Heart left ventricle (tissue), 16 donors: Measurements from ENCODE around the gene ARV1. TPM values are rescaled to one million over a fixed set of nuclear protein-coding genes. Genes with fewer than 3 reads are reported as not detected.
A peak's percentile ranks its signal among the peaks of the same experiment; 100 is the strongest.
"Not testable (repeated sequence)": the region's sequence is repeated elsewhere in the genome, so short reads cannot be mapped to it uniquely, and the experiment has no call there.

ENCODE experiments used
- ATAC-seq, 4 donors: fragments of 200-7000 bp; cut with Tn5 transposase; one replicate each; pipeline ENCODE4 v1.9.1; 2020 to 2022; ENCODE audit warnings: moderate library complexity in 4 of 4, mild to moderate bottlenecking in 3 of 4, moderate number of reproducible peaks in 1 of 4
- DNase-seq, 5 donors: peaks; one replicate each; pipeline ENCODE4 v3.0.0-alpha.2; 2020
- H3K27ac ChIP-seq, 12 donors: fragments of 200-600 bp; sonication (generic) in 4 of 12; one replicate each; pipeline versions ENCODE4 v1.5.0 to v1.8.0; 2016 to 2022; ENCODE audit warnings: mild to moderate bottlenecking in 2 of 12
- H3K27me3 ChIP-seq, 9 donors: fragments of 200-600 bp; sonication (generic) in 2 of 9; one replicate each; pipeline versions ENCODE4 v1.5.1 to v1.8.0; 2016 to 2022; ENCODE audit warnings: mild to moderate bottlenecking in 3 of 9
- H3K36me3 ChIP-seq, 9 donors: fragments of 200-600 bp; sonication (generic) in 2 of 9; one replicate each; pipeline versions ENCODE4 v1.5.0 to v1.8.0; 2018 to 2022; ENCODE audit warnings: mild to moderate bottlenecking in 2 of 9
- H3K4me1 ChIP-seq, 12 donors: fragments of 200-600 bp; sonication (generic) in 4 of 12; one replicate each; pipeline versions ENCODE4 v1.5.0 to v1.8.0; 2016 to 2022; ENCODE audit warnings: mild to moderate bottlenecking in 3 of 12
- H3K4me3 ChIP-seq, 12 donors: fragments of 200-600 bp; sonication (generic) in 4 of 12; one replicate each; pipeline versions ENCODE4 v1.5.0 to v1.8.0; 2017 to 2022; ENCODE audit warnings: mild to moderate bottlenecking in 9 of 12, moderate library complexity in 4 of 12
- H3K9me3 ChIP-seq, 12 donors: fragments of 200-600 bp; sonication (generic) in 4 of 12; one replicate each; pipeline versions ENCODE4 v1.5.0 to v1.8.0; 2016 to 2022; ENCODE audit warnings: mild to moderate bottlenecking in 1 of 12
- POLR2A ChIP-seq, 2 donors: fragments of 450-650 bp; IDR thresholded peaks; one replicate each; pipeline ENCODE4 v1.6.1; 2017; ENCODE audit warnings: antibody characterized with exemption in 2 of 2, mild to moderate bottlenecking in 2 of 2, moderate library complexity in 2 of 2
- WGBS, 4 donors: extraction: QIAGEN DNeasy Blood & Tissue Kit in 2 of 4; methylation state at CpG; one replicate each; pipeline versions ENCODE4 v1.1.5 to v1.1.7; 2013 to 2018; 5-methylcytosine and 5-hydroxymethylcytosine counted together
- intact Hi-C, 10 donors: fragments of 100-400 bp; cut with DNase I; formaldehyde crosslinking; loops; one replicate each; pipeline versions ENCODE4 v1.11.1 to v1.14.2; 2022
- polyA plus RNA-seq, 2 donors: library from polyadenylated mRNA; stranded (reverse); fragments of 200-250 nt; gene quantifications; one replicate each; pipeline ENCODE4 v1.2.3, GENCODE V29; 2013
- total RNA-seq, 9 donors: library from RNA; depleted of rRNA in 2 of 9; stranded (reverse); fragments of >200 nt in 2 of 9; fragmentation: NEBNext Ultra II Directional in 3 of 9; extraction: Animal tissue kit (Norgen Biotek cat#: 25700) in 3 of 9; gene quantifications; one replicate each; pipeline versions ENCODE4 v1.1.0 to v1.2.4, GENCODE V29; 2016 to 2023
- TF ChIP-seq, protein P1 (sequence below), 12 donors: fragments of 200-600 bp; sonication (generic) in 4 of 12; IDR thresholded peaks; one replicate each; pipeline versions ENCODE4 v1.5.0 to v1.8.0; 2018 to 2022; ENCODE audit warnings: antibody characterized with exemption in 12 of 12, mild to moderate bottlenecking in 5 of 12
- donor health status: ischemic (EF 13 %, LVEDD 7.1; RV severe dilation, severe dysfunction).
- donor health status: healthy with polysubstance abuse.
- donor health status: DM: no; HTN: yes; CAD: no.
- donor health status: DM: no; HTN: no; CAD: no.
- donor health status: ischemic (EF 25% LVEDD 6.9; RV normal size, moderate dysfunction).
- donor health status: ischemic (EF 25% LVEDD 5.7; RV mildly dilated, moderate dysfunction).
- donor health status: healthy.
- donor health status: DM: yes; HTN: yes; CAD: no.
- donor health status: ischemic (EF 35%, LVEDD 5.7; RV mildly dilated, moderate dysfunction).
- donor health status: nonischemic (EF 11% LVEDD 7.7; RV severe dilation, severe dysfunction).
- donor health status: DM: yes; HTN: yes; CAD: no.
- donor health status: PGD.
- donor health status: ischemic (EF 29% LVEDD 5.4; RV normal size, mild dysfunction).
- donor health status: nonischemic (EF 23%, LVEDD 6.1; RV moderate dilation, normal function).

Gene ARV1
- total and polyA plus RNA-seq, 11 donors, result 16.3 to 49.7 (median 23.0) TPM

DNA sequence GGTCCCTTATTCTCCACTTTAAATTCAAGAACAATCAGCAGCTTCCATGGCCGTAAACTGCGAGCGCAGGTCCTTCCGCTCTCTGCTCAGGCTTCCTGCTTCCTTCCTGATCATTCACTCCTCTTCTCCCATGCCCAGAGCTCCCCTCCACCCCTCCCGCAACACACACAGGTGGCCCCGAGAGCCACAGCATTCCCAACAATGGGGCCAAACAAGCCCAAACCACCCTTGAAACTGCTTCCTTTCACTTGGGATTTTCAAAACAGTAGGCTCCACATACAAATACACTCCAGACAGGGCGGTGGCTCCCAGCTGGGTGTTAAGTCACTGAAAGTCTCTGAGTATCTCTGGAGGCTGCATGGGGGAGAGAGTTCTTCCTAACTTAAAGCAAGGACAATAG lies 49.8 kb downstream of the ARV1 start:
- H3K27ac ChIP-seq, result peak overlapping the region in 10 of 12 donors; percentile 8 to 59 (median 36)
- peaks cover 0 to 24% (median 0%) of the 10 kb centered on the region in 12 donors for H3K4me1 ChIP-seq
- H3K36me3 ChIP-seq, result no peaks in the 10 kb centered on the region
- no peaks in the 10 kb centered on the region for H3K27me3 ChIP-seq
- no peaks in the 10 kb centered on the region for H3K9me3 ChIP-seq
- H3K4me3 ChIP-seq, result peak overlapping the region in 6 of 12 donors; percentile 6 to 28 (median 12)
- 55 to 67% (median 60%) methylated on average over 7 of the region's 7 CpGs for WGBS, 4 donors
- TF ChIP-seq, protein P1, sequence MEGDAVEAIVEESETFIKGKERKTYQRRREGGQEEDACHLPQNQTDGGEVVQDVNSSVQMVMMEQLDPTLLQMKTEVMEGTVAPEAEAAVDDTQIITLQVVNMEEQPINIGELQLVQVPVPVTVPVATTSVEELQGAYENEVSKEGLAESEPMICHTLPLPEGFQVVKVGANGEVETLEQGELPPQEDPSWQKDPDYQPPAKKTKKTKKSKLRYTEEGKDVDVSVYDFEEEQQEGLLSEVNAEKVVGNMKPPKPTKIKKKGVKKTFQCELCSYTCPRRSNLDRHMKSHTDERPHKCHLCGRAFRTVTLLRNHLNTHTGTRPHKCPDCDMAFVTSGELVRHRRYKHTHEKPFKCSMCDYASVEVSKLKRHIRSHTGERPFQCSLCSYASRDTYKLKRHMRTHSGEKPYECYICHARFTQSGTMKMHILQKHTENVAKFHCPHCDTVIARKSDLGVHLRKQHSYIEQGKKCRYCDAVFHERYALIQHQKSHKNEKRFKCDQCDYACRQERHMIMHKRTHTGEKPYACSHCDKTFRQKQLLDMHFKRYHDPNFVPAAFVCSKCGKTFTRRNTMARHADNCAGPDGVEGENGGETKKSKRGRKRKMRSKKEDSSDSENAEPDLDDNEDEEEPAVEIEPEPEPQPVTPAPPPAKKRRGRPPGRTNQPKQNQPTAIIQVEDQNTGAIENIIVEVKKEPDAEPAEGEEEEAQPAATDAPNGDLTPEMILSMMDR (IDR thresholded peaks at IDR 0.05), result no peak
- no peak for TF ChIP-seq POLR2A (IDR thresholded peaks at IDR 0.05)
- ATAC-seq (peak; percentile 37 to 85 (median 50)), DNase-seq (peak in 3 of 5 donors; percentile 25 to 38 (median 35))
- intact Hi-C loops, result loop anchor here in 1 of 10 donors (10.0 kb wide), 1 partner anchor 46 kb away; no protein-coding TSS in a partner anchor

DNA sequence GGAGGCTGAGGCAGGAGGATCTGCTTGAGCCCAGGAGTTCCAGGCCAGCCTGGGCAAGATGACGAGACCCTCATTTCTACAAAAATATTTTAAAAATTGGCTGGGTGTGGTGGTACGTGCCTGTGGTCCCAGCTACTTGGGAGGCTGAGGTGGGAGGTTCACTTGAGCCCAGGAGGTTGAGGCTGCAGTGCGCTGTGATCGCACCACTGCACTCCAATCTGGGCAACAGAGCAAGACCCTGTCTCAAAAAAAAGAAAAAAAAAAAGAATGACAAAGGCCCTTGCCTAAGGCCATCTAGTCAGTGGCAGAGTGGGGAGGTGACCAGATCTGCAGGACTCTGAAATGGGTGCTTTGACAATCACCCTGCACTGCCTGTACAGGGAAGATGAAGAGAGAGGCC lies 50.4 kb downstream of the ARV1 start:
- intact Hi-C loops, result loop anchor here in 1 of 10 donors (10.0 kb wide), 1 partner anchor 46 kb away; no protein-coding TSS in a partner anchor

DNA sequence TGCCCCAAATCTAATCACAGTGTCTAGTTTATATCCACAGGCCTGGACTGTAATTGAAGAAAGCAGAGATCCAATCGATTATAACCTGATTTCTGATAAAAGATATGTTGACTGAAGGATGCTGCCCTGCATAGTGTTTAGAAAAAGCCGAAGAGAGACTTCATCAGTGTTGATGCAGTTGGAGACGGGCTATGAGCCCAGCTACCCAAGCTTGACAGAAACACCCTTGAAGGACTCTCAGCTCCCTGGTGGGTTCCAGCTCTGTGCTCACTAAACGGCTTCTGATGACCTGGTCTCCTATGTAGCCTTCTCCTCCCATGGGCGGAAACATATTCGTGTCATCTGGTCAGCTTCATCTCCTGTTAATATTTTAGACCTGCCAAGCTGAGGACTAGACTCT lies 50.9 kb downstream of the ARV1 start:
- no peaks in the 10 kb centered on the region for H3K27me3 ChIP-seq
- H3K4me3 ChIP-seq, result no peak overlapping the region
- ATAC-seq (no peak), DNase-seq (no peak)
- TF ChIP-seq POLR2A (IDR thresholded peaks at IDR 0.05), result no peak
- TF ChIP-seq, protein P1 (IDR thresholded peaks at IDR 0.05), result no peak
- intact Hi-C loops, result loop anchor here in 1 of 10 donors (10.0 kb wide), 1 partner anchor 45 kb away; no protein-coding TSS in a partner anchor
- WGBS, 4 donors, result 82 to 88% (median 87%) methylated on average over 6 of the region's 6 CpGs
- no peaks in the 10 kb centered on the region for H3K9me3 ChIP-seq
- peak overlapping the region in 1 of 12 donors; percentile 17 for H3K27ac ChIP-seq
- H3K36me3 ChIP-seq, result no peaks in the 10 kb centered on the region
- H3K4me1 ChIP-seq, result peaks cover 0 to 24% (median 0%) of the 10 kb centered on the region in 12 donors

More for the DNA sequence above, 50.4 kb downstream of the ARV1 start:
- not testable (repeated sequence) for ATAC-seq, H3K27me3 ChIP-seq, H3K36me3 ChIP-seq, H3K4me3 ChIP-seq, DNase-seq, H3K9me3 ChIP-seq
- WGBS, 4 donors, result 91 to 95% (median 93%) methylated on average over 4 of the region's 4 CpGs
- Histone ChIP-seq H3K4me1 (peaks cover 0 to 24% (median 0%) of the 10 kb centered on the region in 12 donors), H3K27ac (peak overlapping the region in 10 of 12 donors; percentile 4 to 59 (median 33))

DNA sequence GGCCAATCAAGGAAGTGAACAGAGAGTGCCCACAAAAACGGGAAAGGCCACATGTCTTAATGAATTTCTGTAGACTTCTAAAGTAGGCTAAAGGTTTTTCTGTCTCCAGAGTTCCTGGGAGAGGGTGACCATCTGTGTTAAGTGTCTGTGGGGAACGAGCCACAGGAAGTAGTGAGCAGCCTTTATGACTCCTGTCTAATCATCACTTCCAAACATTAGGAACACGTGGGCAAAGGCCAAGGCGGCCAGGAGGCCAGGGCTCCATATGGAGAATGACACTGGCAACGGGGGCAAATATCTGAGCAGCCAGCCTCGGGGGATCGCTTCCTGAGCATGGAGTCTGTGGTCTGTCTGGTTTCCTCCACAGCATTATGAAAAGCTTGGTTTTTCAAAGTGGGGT lies 54.1 kb downstream of the ARV1 start:
- WGBS, 4 donors, result 40 to 53% (median 47%) methylated on average over 7 of the region's 7 CpGs
- no peak for TF ChIP-seq POLR2A (IDR thresholded peaks at IDR 0.05)
- TF ChIP-seq, protein P1 (IDR thresholded peaks at IDR 0.05), result no peak
- DNase-seq (no peak), ATAC-seq (no peak)
- no peak overlapping the region for H3K27ac ChIP-seq
- no peaks in the 10 kb centered on the region for H3K36me3 ChIP-seq
- peaks cover 0 to 36% (median 0%) of the 10 kb centered on the region in 12 donors for H3K4me1 ChIP-seq
- peaks cover 0 to 10% (median 0%) of the 10 kb centered on the region in 9 donors for H3K27me3 ChIP-seq
- no peak overlapping the region for H3K4me3 ChIP-seq
- H3K9me3 ChIP-seq, result no peaks in the 10 kb centered on the region
- intact Hi-C loops, result no loop called here
